ENCODE measurements around the gene ZNF607. TPM values are rescaled to one million over a fixed set of nuclear protein-coding genes. Genes with fewer than 3 reads are reported as not detected.

Gene ZNF607
- total and polyA plus RNA-seq, 8 donors = 2.1 to 7.6 (median 3.2) TPM

DNA sequence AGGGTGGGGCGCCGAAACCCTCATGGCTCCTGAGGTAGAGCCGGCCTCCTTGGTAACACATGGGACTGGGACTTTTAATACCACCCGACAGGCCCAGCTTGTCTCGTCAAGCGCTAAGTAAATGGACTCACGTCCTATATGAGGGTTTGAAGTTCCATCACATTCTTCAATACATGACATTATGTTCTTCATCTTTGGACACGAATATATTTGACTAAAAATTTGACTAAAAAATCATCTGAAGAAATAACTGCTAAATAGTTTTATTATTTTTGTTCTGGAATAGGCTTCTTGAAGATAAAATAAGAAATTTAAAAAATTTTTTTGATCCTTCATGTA, 335 bp upstream of the ZNF607 start:
- Histone ChIP-seq H3K27me3 (no peaks in the 10 kb centered on the region), H3K27ac (peak overlapping the region in 3 of 4 donors; percentile 74 to 80 (median 77)), H3K4me1 (peaks cover 0 to 8% (median 0%) of the 10 kb centered on the region in 3 donors), H3K9me3 (no peaks in the 10 kb centered on the region), H3K4me3 (peak overlapping the region; percentile 80 to 94 (median 88)), H3K36me3 (no peaks in the 10 kb centered on the region)
- FAIRE-seq = peak; percentile 74
- intact Hi-C loops (cut with DNase I) = no loop called here
- TF ChIP-seq, protein P1, sequence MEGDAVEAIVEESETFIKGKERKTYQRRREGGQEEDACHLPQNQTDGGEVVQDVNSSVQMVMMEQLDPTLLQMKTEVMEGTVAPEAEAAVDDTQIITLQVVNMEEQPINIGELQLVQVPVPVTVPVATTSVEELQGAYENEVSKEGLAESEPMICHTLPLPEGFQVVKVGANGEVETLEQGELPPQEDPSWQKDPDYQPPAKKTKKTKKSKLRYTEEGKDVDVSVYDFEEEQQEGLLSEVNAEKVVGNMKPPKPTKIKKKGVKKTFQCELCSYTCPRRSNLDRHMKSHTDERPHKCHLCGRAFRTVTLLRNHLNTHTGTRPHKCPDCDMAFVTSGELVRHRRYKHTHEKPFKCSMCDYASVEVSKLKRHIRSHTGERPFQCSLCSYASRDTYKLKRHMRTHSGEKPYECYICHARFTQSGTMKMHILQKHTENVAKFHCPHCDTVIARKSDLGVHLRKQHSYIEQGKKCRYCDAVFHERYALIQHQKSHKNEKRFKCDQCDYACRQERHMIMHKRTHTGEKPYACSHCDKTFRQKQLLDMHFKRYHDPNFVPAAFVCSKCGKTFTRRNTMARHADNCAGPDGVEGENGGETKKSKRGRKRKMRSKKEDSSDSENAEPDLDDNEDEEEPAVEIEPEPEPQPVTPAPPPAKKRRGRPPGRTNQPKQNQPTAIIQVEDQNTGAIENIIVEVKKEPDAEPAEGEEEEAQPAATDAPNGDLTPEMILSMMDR (IDR thresholded peaks at IDR 0.05) = peak in 1 of 4 donors; percentile 19
- DNase-seq = no peak
- WGBS, 2 donors = 5 to 7% methylated on average over 8 of the region's 8 CpGs
- no peak for ATAC-seq

DNA sequence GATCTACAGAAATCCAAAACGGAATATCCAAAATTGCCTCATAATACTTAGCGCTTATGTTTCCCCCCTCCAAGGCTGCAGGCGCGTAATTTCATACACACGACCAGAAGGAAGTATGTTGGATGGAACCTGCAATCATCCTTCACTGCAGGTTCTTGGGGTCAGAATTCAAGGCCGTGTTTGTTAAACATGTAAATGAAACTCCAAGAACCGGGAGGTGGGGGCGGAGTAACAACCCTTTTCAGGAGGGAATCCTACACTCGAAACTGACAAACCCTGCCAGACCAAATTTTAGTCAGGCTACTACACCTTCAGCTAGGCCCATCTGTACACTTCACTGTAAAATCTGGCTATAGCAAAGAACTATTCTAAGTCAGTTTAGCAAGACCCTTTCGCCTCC, 1.3 kb downstream of the ZNF607 start:
- Histone ChIP-seq H3K27me3 (no peaks in the 10 kb centered on the region), H3K9me3 (no peaks in the 10 kb centered on the region), H3K27ac (peak overlapping the region in 1 of 4 donors; percentile 74), H3K4me3 (peak overlapping the region in 2 of 4 donors; percentile 82 to 94), H3K4me1 (peaks cover 0 to 8% (median 0%) of the 10 kb centered on the region in 3 donors), H3K36me3 (no peaks in the 10 kb centered on the region)
- no peak for DNase-seq
- 33% methylated on average over 10 of the region's 10 CpGs for WGBS, 2 donors
- FAIRE-seq = no peak
- TF ChIP-seq, protein P1 (IDR thresholded peaks at IDR 0.05) = no peak
- intact Hi-C loops (cut with DNase I) = no loop called here
- no peak for ATAC-seq

DNA sequence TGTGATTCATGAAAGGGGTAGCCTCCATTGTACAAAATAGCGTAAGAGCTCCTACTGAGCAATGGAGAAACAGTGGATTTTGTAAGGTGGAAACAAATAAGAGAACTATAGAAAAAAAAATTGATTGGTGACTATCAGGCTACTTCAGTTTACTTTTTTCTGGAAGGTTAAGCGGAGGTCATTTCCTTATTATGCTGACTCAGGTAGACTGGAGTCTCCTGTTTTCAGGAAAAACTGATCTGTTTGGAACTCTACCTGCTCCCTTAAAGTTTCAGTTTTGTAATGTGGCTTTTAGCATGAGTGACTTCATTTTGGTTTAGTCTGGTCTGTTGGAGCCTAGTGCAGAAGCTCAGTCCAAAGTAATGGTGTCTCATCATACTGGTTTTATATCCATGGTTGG, 3.4 kb downstream of the ZNF607 start:
- H3K4me1 ChIP-seq = peaks cover 0 to 8% (median 0%) of the 10 kb centered on the region in 3 donors
- ATAC-seq (no peak), DNase-seq (no peak), FAIRE-seq (no peak)
- no peak overlapping the region for H3K4me3 ChIP-seq
- 91 to 97% methylated on average over 2 of the region's 2 CpGs for WGBS, 2 donors
- H3K27ac ChIP-seq = no peak overlapping the region
- H3K9me3 ChIP-seq = no peaks in the 10 kb centered on the region
- no peaks in the 10 kb centered on the region for H3K27me3 ChIP-seq
- TF ChIP-seq, protein P1 (IDR thresholded peaks at IDR 0.05) = no peak
- intact Hi-C loops (cut with DNase I) = no loop called here
- H3K36me3 ChIP-seq = no peaks in the 10 kb centered on the region

DNA sequence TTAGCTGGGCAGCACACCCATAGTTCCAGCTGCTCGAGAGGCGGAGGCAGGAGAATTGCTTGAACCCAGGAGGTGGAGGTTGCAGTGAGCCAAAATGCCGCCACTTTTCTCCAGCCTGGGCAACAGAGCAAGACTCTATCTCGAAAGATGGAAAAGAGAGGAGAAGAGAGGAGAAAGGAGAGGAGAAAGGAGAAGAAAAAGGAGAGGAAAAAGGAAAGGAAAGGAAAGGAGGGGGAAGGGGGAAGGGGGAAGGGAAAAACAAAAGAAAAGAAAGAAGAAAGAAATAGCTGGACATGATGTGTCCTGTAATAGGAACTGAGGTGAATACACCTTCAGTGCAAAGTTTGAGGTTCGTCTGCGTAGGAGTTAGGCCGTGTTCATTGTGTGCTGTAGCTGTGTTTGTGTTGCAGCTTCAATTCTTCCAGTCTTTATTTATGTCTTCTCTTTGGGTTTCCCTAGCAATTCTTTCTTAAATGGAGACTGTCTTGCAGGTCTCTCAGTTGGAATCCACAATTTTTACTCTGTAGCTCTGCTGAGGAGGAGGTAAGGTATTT, 13.4 kb downstream of the ZNF607 start:
- Histone ChIP-seq H3K4me1 (no peaks in the 10 kb centered on the region), H3K27ac (no peak overlapping the region), H3K4me3 (no peak overlapping the region), H3K27me3 (no peaks in the 10 kb centered on the region), H3K9me3 (no peaks in the 10 kb centered on the region), H3K36me3 (peaks cover 0 to 15% (median 13%) of the 10 kb centered on the region in 3 donors)
- intact Hi-C loops (cut with DNase I) = no loop called here
- ATAC-seq (no peak), FAIRE-seq (no peak), DNase-seq (no peak)
- 95 to 98% methylated on average over 7 of the region's 7 CpGs for WGBS, 2 donors
- TF ChIP-seq, protein P1 (IDR thresholded peaks at IDR 0.05) = no peak

DNA sequence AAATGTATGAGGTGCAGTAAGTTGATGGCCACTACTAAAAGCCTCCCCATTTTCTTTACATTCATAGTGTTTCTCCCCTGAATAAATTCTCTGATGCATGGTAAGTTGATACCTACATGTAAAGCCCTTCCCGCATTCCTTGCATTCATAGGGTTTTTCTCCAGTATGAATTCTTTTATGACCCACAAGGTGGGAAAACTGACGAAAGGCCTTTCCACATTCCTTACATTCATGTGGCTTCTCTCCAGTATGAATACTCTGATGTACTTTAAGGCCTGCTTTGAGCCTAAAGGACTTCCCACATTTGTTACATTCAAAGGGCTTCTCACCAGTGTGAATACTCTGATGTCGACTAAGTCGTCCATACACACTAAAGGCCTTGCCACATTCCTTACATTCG, 20.5 kb downstream of the ZNF607 start:
- H3K36me3 ChIP-seq = peaks cover 0 to 18% (median 0%) of the 10 kb centered on the region in 3 donors

More for the DNA sequence above, 20.5 kb downstream of the ZNF607 start:
- intact Hi-C loops (cut with DNase I) = no loop called here
- no peaks in the 10 kb centered on the region for H3K27me3 ChIP-seq
- FAIRE-seq (no peak), ATAC-seq (no peak), DNase-seq (no peak)
- 92 to 93% methylated on average over 5 of the region's 5 CpGs for WGBS, 2 donors
- no peak overlapping the region for H3K27ac ChIP-seq
- H3K4me3 ChIP-seq = no peak overlapping the region
- TF ChIP-seq, protein P1 (IDR thresholded peaks at IDR 0.05) = no peak
- H3K4me1 ChIP-seq = no peaks in the 10 kb centered on the region
- H3K9me3 ChIP-seq = no peaks in the 10 kb centered on the region
